Breast epithelium (tissue), 4 donors: ENCODE results near the gene BTC. TPM values are rescaled to one million over a fixed set of nuclear protein-coding genes. Genes with fewer than 3 reads are reported as not detected.

Experiments used
- DNase-seq, 2 donors: peaks; one replicate each; pipeline ENCODE4 v3.0.0-alpha.2; 2019; ENCODE audit warnings: low spot score in 2 of 2
- H3K27ac ChIP-seq, 2 donors: fragments of 200-600 bp; sonication (generic) in 1 of 2; one replicate each; pipeline ENCODE4 v1.5.1; 2016 to 2019; ENCODE audit warnings: mild to moderate bottlenecking in 1 of 2
- H3K27me3 ChIP-seq, 2 donors: fragments of 200-600 bp; sonication (generic) in 1 of 2; one replicate each; pipeline versions ENCODE4 v1.5.1 to v1.6.0; 2017 to 2019; ENCODE audit warnings: control low read depth in 1 of 2, mild to moderate bottlenecking in 1 of 2
- H3K36me3 ChIP-seq: fragments of 200-600 bp; one replicate; pipeline ENCODE4 v1.5.1; 2019
- H3K4me1 ChIP-seq, 2 donors: fragments of 200-600 bp; sonication (generic); one replicate each; pipeline ENCODE4 v1.5.1; 2016 to 2019; ENCODE audit warnings: control low read depth in 1 of 2
- H3K4me3 ChIP-seq, 3 donors: fragments of 200-600 bp; sonication (generic); 1 replicate in 2 of 3; 2 replicates in 1 of 3; pipeline ENCODE4 v1.5.1; 2016 to 2019; ENCODE audit warnings: mild to moderate bottlenecking in 3 of 3, moderate library complexity in 2 of 3
- H3K9me3 ChIP-seq, 2 donors: fragments of 200-600 bp; sonication (generic) in 1 of 2; one replicate each; pipeline ENCODE4 v1.5.1; 2016 to 2019; ENCODE audit warnings: control low read depth in 1 of 2
- POLR2A ChIP-seq: fragments of 450-650 bp; IDR thresholded peaks from one replicate; pipeline ENCODE4 v1.6.1; 2016; ENCODE audit warnings: antibody characterized with exemption, mild to moderate bottlenecking, moderate library complexity
- POLR2AphosphoS5 ChIP-seq, 3 donors: sonication (generic); formaldehyde crosslinking; IDR thresholded peaks; one replicate each; pipeline ENCODE4 v1.6.1; 2017; ENCODE audit warnings: antibody characterized with exemption in 3 of 3
- intact Hi-C: fragments of 100-400 bp; cut with DNase I; formaldehyde crosslinking; loops from one replicate; pipeline ENCODE4 v1.15.1; 2023; ENCODE audit warnings: low total_unique reads
- total RNA-seq, 3 donors: library from RNA; depleted of rRNA; stranded (reverse); fragments of >200 nt; gene quantifications; one replicate each; pipeline ENCODE4 v1.1.0, GENCODE V29; 2016
- TF ChIP-seq, protein P1 (sequence below), 3 donors: fragments of 450-650 bp; IDR thresholded peaks; one replicate each; pipeline ENCODE4 v1.5.1; 2016 to 2017; ENCODE audit warnings: antibody characterized with exemption in 3 of 3, mild to moderate bottlenecking in 3 of 3, moderate library complexity in 3 of 3

Gene BTC, protein sequence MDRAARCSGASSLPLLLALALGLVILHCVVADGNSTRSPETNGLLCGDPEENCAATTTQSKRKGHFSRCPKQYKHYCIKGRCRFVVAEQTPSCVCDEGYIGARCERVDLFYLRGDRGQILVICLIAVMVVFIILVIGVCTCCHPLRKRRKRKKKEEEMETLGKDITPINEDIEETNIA
- 1 to 10 TPM; 2.3 to 6.1 (median 5.0) TPM for total RNA-seq

- Histone ChIP-seq H3K27me3 (peaks cover 0 to 4% of the 10 kb centered on the region in 2 donors), H3K36me3 (no peaks in the 10 kb centered on the region), H3K27ac (peak within 1 kb of the TSS; percentile 90 to 91), H3K4me1 (no peaks in the 10 kb centered on the region), H3K9me3 (no peaks in the 10 kb centered on the region), H3K4me3 (peak within 1 kb of the TSS; percentile 52 to 78 (median 70))
- peak; percentile 49 to 61 for DNase-seq
- intact Hi-C loops = no loop called here
- no peak for TF ChIP-seq POLR2AphosphoS5 (IDR thresholded peaks at IDR 0.05)
- TF ChIP-seq, protein P1, sequence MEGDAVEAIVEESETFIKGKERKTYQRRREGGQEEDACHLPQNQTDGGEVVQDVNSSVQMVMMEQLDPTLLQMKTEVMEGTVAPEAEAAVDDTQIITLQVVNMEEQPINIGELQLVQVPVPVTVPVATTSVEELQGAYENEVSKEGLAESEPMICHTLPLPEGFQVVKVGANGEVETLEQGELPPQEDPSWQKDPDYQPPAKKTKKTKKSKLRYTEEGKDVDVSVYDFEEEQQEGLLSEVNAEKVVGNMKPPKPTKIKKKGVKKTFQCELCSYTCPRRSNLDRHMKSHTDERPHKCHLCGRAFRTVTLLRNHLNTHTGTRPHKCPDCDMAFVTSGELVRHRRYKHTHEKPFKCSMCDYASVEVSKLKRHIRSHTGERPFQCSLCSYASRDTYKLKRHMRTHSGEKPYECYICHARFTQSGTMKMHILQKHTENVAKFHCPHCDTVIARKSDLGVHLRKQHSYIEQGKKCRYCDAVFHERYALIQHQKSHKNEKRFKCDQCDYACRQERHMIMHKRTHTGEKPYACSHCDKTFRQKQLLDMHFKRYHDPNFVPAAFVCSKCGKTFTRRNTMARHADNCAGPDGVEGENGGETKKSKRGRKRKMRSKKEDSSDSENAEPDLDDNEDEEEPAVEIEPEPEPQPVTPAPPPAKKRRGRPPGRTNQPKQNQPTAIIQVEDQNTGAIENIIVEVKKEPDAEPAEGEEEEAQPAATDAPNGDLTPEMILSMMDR (IDR thresholded peaks at IDR 0.05) = peak; percentile 35 to 44 (median 36)
These were observed at the start of gene BTC for GRCh38 chr4:74794382-74795010. TSS of gene BTC (minus strand) at chr4:74794523. CDS start at chr4:74794325, 198 bp downstream.

GRCh38 chr4:74840936-74841509 is 46.7 kb upstream of the BTC start:
- DNase-seq = no peak
- Histone ChIP-seq H3K27ac (no peak overlapping the region), H3K36me3 (no peaks in the 10 kb centered on the region), H3K4me3 (no peak overlapping the region), H3K4me1 (no peaks in the 10 kb centered on the region), H3K9me3 (no peaks in the 10 kb centered on the region), H3K27me3 (no peaks in the 10 kb centered on the region)
- TF ChIP-seq POLR2A (no peak), POLR2AphosphoS5 (IDR thresholded peaks at IDR 0.05) (no peak)
- TF ChIP-seq, protein P1 (IDR thresholded peaks at IDR 0.05) = no peak
- intact Hi-C loops = no loop called here

GRCh38 chr4:74838746-74839370 is 44.5 kb upstream of the BTC start:
- TF ChIP-seq, protein P1 (IDR thresholded peaks at IDR 0.05) = no peak
- TF ChIP-seq POLR2A (no peak), POLR2AphosphoS5 (IDR thresholded peaks at IDR 0.05) (no peak)
- H3K9me3 ChIP-seq = no peaks in the 10 kb centered on the region
- H3K4me1 ChIP-seq = no peaks in the 10 kb centered on the region
- no peaks in the 10 kb centered on the region for H3K27me3 ChIP-seq
- H3K36me3 ChIP-seq = no peaks in the 10 kb centered on the region
- H3K4me3 ChIP-seq = no peak overlapping the region
- intact Hi-C loops = no loop called here
- DNase-seq = no peak
- no peak overlapping the region for H3K27ac ChIP-seq

DNA sequence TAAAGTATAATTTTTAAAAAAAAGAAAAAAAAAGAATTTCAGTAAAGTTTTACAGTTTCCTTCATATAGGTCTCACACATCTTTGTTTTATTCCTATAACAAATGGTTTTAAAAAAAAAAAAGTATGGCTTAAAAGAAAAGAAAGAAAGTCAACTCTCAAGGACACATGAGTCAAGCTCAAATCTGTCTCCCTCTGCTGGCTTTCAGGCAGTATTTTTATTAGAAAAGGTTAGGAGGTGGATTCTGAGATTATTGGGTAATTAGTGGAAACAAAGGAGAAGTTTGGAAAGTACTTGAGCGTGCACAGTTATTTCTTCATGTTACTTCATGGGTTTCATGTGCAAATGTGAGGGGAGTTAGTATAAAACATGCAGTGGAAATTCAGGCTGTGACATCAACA is 36.6 kb upstream of the BTC start:
- intact Hi-C loops = no loop called here
- DNase-seq = no peak
- no peaks in the 10 kb centered on the region for H3K4me1 ChIP-seq
- H3K27ac ChIP-seq = no peak overlapping the region
- TF ChIP-seq POLR2A = no peak
- TF ChIP-seq, protein P1 (IDR thresholded peaks at IDR 0.05) = no peak
- TF ChIP-seq POLR2AphosphoS5 (IDR thresholded peaks at IDR 0.05) = no peak
- H3K9me3 ChIP-seq = peaks cover 0 to 13% of the 10 kb centered on the region in 2 donors
- no peak overlapping the region for H3K4me3 ChIP-seq
- H3K27me3 ChIP-seq = no peaks in the 10 kb centered on the region
- no peaks in the 10 kb centered on the region for H3K36me3 ChIP-seq

- Histone ChIP-seq H3K36me3 (no peaks in the 10 kb centered on the region), H3K27me3 (no peaks in the 10 kb centered on the region)
These were observed 28.9 kb upstream of the BTC start for GRCh38 chr4:74823194-74823593.

More at GRCh38 chr4:74823194-74823593, 28.9 kb upstream of the BTC start:
- H3K4me3 ChIP-seq = no peak overlapping the region
- intact Hi-C loops = no loop called here
- no peaks in the 10 kb centered on the region for H3K9me3 ChIP-seq
- DNase-seq = no peak
- H3K27ac ChIP-seq = no peak overlapping the region
- TF ChIP-seq POLR2AphosphoS5 (IDR thresholded peaks at IDR 0.05) (no peak), POLR2A (no peak)
- TF ChIP-seq, protein P1 (IDR thresholded peaks at IDR 0.05) = no peak
- no peaks in the 10 kb centered on the region for H3K4me1 ChIP-seq
